ENCODE data around the gene PHLDA1.

- TF ChIP-seq, protein P1, sequence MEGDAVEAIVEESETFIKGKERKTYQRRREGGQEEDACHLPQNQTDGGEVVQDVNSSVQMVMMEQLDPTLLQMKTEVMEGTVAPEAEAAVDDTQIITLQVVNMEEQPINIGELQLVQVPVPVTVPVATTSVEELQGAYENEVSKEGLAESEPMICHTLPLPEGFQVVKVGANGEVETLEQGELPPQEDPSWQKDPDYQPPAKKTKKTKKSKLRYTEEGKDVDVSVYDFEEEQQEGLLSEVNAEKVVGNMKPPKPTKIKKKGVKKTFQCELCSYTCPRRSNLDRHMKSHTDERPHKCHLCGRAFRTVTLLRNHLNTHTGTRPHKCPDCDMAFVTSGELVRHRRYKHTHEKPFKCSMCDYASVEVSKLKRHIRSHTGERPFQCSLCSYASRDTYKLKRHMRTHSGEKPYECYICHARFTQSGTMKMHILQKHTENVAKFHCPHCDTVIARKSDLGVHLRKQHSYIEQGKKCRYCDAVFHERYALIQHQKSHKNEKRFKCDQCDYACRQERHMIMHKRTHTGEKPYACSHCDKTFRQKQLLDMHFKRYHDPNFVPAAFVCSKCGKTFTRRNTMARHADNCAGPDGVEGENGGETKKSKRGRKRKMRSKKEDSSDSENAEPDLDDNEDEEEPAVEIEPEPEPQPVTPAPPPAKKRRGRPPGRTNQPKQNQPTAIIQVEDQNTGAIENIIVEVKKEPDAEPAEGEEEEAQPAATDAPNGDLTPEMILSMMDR (IDR thresholded peaks at IDR 0.05) = no peak
- no peak for TF ChIP-seq POLR2AphosphoS5 (IDR thresholded peaks at IDR 0.05; ENCODE audit: insufficient read depth in 1 of 2, low read depth in 1 of 2)
- no peak for TF ChIP-seq POLR2A (IDR thresholded peaks at IDR 0.05)
Measured at GRCh38 chr12:75977590-75977951, 54.0 kb downstream of the PHLDA1 start.

Data from vagina (tissue), 2 donors.